Measurements from ENCODE around the gene RPL27. TPM values are rescaled to one million over a fixed set of nuclear protein-coding genes. Genes with fewer than 3 reads are reported as not detected.

RPL27 gene
- total and polyA plus RNA-seq, 2 of the 13 experiments (the other 11 are each of a cell fraction or from before 2014, with no cell fraction given) = 1,585 to 5,840 TPM

DNA sequence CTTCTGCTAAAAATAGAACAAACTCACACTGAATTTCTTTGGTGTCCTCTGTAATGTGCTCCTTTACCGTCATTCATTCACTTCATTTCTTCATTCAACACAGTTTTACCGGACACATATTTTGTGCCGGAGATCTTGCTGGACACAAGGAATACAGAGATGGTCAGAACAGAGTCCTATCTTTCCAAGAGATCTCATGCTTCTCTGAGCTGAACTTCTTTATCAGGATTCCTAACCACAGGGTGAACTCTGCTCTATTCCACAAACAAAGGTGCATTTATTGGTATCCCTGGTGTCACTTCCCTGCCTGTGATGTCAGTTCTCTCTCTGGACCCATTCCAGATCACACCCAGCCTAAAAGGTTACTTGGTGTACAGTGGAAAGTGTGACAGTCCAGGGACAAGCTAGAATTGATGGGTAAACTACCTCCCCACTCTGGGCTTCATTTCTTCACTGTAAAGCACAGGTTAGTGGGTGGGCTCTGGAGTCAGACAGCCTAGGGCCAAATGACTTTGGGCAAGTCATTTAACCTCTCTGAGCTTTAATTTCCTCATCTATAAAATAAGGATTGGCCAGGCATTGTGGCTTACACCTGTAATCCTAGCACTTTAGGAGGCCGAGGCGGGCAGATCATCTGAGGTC lies 12.6 kb downstream of the RPL27 start (continued):
- TF ChIP-seq, protein P1, sequence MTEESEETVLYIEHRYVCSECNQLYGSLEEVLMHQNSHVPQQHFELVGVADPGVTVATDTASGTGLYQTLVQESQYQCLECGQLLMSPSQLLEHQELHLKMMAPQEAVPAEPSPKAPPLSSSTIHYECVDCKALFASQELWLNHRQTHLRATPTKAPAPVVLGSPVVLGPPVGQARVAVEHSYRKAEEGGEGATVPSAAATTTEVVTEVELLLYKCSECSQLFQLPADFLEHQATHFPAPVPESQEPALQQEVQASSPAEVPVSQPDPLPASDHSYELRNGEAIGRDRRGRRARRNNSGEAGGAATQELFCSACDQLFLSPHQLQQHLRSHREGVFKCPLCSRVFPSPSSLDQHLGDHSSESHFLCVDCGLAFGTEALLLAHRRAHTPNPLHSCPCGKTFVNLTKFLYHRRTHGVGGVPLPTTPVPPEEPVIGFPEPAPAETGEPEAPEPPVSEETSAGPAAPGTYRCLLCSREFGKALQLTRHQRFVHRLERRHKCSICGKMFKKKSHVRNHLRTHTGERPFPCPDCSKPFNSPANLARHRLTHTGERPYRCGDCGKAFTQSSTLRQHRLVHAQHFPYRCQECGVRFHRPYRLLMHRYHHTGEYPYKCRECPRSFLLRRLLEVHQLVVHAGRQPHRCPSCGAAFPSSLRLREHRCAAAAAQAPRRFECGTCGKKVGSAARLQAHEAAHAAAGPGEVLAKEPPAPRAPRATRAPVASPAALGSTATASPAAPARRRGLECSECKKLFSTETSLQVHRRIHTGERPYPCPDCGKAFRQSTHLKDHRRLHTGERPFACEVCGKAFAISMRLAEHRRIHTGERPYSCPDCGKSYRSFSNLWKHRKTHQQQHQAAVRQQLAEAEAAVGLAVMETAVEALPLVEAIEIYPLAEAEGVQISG (CRISPR knock-in tag; IDR thresholded peaks at IDR 0.05) = peak; percentile 17; the same call in 1 of the 2 replicates
- peak; percentile 93 for TF ChIP-seq PHF21A (CRISPR knock-in tag; IDR thresholded peaks at IDR 0.05)
- TF ChIP-seq ZSCAN25 (CRISPR knock-in tag; IDR thresholded peaks at IDR 0.05) = peak; percentile 41; the same call in 1 of the 2 replicates
- peak; percentile 79 for TF ChIP-seq PHF5A (CRISPR knock-in tag; IDR thresholded peaks at IDR 0.05; ENCODE audit: low read depth, unreplicated experiment)
- TF ChIP-seq TBL1XR1 (IDR thresholded peaks at IDR 0.05; ENCODE audit: borderline replicate concordance, low read length, partially characterized antibody) = no peak
- TF ChIP-seq NR2C2 (CRISPR knock-in tag; IDR thresholded peaks at IDR 0.05; ENCODE audit: borderline replicate concordance) = no peak; the same call in 1 of the 2 replicates
- TF ChIP-seq SOX5 (CRISPR knock-in tag; IDR thresholded peaks at IDR 0.05; ENCODE audit: borderline replicate concordance) = peak; percentile 88
- peak; percentile 94 for TF ChIP-seq HMG20A (CRISPR knock-in tag; IDR thresholded peaks at IDR 0.05; ENCODE audit: borderline replicate concordance)
- peak; percentile 31; the same call in 1 of the 2 replicates for TF ChIP-seq DR1 (CRISPR knock-in tag; IDR thresholded peaks at IDR 0.05)
- TF ChIP-seq SPEN (CRISPR knock-in tag; IDR thresholded peaks at IDR 0.05; ENCODE audit: low read depth) = peak; percentile 31; the same call in 1 of the 2 replicates
- TF ChIP-seq NFYC (CRISPR knock-in tag; IDR thresholded peaks at IDR 0.05) = no peak; the same call in 1 of the 2 replicates
- TF ChIP-seq, protein P2, sequence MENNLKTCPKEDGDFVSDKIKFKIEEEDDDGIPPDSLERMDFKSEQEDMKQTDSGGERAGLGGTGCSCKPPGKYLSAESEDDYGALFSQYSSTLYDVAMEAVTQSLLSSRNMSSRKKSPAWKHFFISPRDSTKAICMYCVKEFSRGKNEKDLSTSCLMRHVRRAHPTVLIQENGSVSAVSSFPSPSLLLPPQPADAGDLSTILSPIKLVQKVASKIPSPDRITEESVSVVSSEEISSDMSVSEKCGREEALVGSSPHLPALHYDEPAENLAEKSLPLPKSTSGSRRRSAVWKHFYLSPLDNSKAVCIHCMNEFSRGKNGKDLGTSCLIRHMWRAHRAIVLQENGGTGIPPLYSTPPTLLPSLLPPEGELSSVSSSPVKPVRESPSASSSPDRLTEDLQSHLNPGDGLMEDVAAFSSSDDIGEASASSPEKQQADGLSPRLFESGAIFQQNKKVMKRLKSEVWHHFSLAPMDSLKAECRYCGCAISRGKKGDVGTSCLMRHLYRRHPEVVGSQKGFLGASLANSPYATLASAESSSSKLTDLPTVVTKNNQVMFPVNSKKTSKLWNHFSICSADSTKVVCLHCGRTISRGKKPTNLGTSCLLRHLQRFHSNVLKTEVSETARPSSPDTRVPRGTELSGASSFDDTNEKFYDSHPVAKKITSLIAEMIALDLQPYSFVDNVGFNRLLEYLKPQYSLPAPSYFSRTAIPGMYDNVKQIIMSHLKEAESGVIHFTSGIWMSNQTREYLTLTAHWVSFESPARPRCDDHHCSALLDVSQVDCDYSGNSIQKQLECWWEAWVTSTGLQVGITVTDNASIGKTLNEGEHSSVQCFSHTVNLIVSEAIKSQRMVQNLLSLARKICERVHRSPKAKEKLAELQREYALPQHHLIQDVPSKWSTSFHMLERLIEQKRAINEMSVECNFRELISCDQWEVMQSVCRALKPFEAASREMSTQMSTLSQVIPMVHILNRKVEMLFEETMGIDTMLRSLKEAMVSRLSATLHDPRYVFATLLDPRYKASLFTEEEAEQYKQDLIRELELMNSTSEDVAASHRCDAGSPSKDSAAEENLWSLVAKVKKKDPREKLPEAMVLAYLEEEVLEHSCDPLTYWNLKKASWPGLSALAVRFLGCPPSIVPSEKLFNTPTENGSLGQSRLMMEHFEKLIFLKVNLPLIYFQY (CRISPR knock-in tag; IDR thresholded peaks at IDR 0.05; ENCODE audit: borderline replicate concordance) = peak; percentile 37; the same call in 1 of the 2 replicates
- TF ChIP-seq CBX5 (CRISPR knock-in tag; IDR thresholded peaks at IDR 0.05; ENCODE audit: borderline replicate concordance) = peak; percentile 60; the same call in 1 of the 2 replicates
- TF ChIP-seq ZFP62 (CRISPR knock-in tag; IDR thresholded peaks at IDR 0.05) = no peak
- TF ChIP-seq RARA (CRISPR knock-in tag; IDR thresholded peaks at IDR 0.05) = peak; percentile 84
- TF ChIP-seq FOSL2 (CRISPR knock-in tag; IDR thresholded peaks at IDR 0.05) = peak; percentile 80
- no peak for TF ChIP-seq ZNF543 (CRISPR knock-in tag; IDR thresholded peaks at IDR 0.05)
- peak; percentile 59; the same call in 1 of the 2 replicates for TF ChIP-seq NFKBIZ (CRISPR knock-in tag; IDR thresholded peaks at IDR 0.05)
- TF ChIP-seq MTF2 (CRISPR knock-in tag; IDR thresholded peaks at IDR 0.05; ENCODE audit: borderline replicate concordance) = no peak
- peak; percentile 60; the same call in 1 of the 2 replicates for TF ChIP-seq ZNF337 (CRISPR knock-in tag; IDR thresholded peaks at IDR 0.05; ENCODE audit: borderline replicate concordance, low read depth)
- TF ChIP-seq, protein P3, sequence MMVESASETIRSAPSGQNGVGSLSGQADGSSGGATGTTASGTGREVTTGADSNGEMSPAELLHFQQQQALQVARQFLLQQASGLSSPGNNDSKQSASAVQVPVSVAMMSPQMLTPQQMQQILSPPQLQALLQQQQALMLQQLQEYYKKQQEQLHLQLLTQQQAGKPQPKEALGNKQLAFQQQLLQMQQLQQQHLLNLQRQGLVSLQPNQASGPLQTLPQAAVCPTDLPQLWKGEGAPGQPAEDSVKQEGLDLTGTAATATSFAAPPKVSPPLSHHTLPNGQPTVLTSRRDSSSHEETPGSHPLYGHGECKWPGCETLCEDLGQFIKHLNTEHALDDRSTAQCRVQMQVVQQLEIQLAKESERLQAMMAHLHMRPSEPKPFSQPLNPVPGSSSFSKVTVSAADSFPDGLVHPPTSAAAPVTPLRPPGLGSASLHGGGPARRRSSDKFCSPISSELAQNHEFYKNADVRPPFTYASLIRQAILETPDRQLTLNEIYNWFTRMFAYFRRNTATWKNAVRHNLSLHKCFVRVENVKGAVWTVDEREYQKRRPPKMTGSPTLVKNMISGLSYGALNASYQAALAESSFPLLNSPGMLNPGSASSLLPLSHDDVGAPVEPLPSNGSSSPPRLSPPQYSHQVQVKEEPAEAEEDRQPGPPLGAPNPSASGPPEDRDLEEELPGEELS (CRISPR knock-in tag; IDR thresholded peaks at IDR 0.05) = peak; percentile 71
- no peak for TF ChIP-seq ZNF703 (CRISPR knock-in tag; IDR thresholded peaks at IDR 0.05; ENCODE audit: borderline replicate concordance)

Data from HepG2 (cell line).